GM21515 (cell line): ENCODE results near the gene SRCAP.
A peak's percentile ranks its signal among the peaks of the same experiment; 100 is the strongest.
"Not testable (repeated sequence)": the region's sequence is repeated elsewhere in the genome, so short reads cannot be mapped to it uniquely, and the experiment has no call there.

Experiments used
- ATAC-seq: cut with Tn5 transposase; IDR thresholded peaks from one replicate; pipeline ENCODE4 v1.9.1; 2021; ENCODE audit not compliant: unreplicated experiment

Gene SRCAP

DNA sequence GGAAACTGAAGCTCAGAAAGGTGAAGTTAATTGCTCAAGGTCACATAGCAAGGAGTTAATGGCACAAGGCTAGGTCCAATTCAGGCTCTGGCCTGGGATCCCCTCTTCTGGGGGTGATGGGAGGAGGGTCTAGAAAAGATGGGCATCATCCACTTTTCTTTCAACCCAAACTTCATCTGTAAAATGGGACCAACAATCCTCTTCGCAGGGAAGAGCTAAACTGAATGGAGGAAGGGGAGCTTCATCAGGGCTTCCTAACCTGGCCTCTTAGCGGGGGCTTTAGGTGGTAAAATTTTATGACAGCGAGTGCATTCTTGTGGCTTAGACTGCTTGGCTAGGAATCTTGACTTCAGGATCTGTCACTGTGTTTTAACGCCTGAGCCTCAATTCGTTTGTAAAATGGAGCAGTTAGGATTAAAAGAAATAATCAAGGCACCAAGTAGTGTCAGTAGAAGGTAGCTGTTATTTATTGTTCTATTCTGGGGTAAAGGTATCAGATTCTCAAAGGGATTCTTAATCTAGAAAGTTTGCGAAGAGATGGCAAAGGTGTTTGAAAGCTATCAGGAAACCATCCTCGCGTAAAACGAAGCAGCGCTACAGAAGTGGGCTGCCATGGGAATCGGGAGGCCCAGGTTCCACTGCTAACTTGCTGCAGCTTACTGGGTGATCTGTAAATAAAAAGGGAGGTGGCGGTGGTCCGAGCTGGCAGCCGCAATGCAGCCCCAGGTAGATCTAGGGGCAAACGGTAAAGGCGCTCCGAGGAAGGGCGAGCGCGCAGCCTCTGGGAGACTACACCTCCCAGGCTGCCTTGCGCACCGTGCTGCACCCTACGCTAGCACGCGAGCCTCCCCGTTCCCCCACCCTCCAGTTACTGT lies 1.5 kb upstream of the SRCAP start:
- ATAC-seq, result peak; percentile 85

DNA sequence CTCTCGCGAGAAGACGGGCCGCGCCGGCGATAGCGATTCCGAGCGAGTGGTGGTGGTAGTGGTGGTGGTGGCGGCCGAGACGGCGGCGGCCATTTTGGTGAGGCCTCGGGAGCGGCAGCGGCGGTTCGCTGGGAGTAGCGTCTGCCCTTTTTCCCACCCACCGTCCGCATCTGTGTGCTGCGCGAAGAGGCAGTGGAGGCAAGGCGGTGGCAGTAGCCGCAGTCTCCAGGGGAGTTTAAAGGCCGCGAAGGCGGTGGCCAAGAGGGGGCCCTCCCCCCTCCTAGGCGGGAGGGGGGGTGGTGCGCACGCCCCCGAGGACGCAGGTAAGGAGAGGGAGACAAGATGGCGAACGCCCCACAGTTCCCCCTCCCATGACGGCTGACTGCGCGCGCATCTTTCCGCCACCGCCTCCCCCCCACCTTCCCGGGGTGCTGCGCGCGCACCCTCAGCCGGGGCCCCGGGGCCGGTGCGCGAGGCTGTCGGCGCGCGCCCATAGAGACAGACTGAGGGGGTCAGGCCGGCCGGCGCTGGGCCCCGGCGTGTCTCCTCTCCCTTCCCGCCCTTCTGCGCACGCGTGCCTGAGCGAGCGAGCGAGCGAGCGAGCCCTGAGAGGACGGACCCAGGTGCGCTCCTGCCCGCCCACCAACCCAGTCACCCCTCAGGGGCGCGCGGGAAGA lies 694 bp upstream of the SRCAP start:
- peak; percentile 67 for ATAC-seq

DNA sequence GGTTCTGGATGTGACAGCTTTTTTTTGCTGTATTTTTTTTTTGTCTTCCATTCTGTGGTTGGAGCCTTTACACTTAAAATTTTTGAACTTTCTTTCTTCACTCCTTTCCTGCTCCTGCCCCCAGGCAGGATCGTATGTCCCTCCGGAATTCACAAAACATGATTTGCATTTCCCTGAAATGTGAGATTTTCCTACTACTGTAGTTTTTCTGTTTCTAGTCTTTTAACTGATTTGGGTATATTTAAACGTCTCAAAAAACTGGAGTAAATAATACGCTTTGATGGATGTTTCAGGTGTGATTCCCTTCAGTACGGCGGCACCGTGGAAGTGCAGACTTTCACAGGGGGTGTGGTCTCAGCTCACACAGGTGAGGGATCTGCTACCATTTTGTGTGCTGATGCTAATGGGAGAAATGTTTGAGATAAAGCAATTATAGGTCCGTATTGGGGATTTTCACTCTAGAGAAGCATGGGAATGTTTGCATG lies 686 bp downstream of the SRCAP start:
- ATAC-seq, result no peak

DNA sequence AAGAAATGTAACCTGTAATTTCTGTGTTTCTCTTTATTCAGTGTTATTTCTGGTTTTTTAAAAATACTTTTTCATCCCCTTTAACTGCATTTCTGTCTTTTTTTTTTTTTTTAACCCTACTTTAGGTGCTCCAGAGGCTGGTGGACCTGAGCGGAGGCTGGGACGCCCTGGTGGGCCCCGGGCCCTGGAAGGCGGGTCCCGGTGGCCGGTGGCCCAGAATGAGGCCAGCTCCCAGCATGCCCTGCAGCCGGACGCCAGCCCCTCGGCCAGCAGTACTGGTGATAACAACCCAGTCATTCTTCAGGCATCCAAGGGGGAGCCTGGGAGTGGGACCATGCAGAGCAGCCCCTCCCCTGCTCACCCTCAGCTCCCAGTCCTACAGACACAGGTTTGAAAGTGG lies 1.5 kb downstream of the SRCAP start:
- no peak for ATAC-seq

DNA sequence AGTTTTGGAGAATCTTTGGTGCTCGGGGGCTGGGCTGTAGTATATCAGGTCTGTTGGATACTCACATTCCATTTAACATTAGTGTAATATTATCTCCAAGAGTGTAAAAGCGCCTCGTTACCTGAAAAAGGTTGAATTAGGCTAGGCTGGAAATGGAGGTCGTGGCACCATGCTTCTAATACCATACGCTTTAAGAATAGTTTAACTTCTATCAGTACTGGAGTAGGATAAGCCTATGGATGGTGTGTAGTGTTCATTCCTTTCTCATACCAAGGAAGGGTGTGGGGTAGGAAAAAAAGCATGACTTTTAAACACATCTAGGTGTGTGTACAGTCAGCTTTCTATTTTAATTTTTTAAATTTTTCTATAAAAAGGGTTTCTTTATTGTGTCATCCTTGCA lies 2.0 kb downstream of the SRCAP start:
- ATAC-seq, result no peak

DNA sequence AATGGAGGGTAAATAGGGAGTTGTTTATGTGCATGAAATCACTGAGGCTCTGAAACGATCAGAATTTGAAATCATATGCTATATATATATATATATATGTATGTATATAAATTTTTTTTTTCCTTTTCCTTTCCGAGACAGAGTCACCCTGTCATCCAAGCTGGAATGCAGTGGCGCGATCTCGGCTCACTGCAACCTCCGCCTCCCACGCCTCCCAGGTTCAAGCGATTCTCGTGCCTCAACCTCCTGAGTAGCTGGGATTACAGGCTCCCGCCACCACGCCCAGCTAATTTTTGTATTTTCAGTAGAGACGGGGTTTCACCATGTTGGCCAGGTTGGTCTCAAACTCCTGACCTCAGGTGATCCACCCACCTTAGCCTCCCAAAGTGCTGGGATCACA lies 4.1 kb downstream of the SRCAP start:
- not testable (repeated sequence) for ATAC-seq

DNA sequence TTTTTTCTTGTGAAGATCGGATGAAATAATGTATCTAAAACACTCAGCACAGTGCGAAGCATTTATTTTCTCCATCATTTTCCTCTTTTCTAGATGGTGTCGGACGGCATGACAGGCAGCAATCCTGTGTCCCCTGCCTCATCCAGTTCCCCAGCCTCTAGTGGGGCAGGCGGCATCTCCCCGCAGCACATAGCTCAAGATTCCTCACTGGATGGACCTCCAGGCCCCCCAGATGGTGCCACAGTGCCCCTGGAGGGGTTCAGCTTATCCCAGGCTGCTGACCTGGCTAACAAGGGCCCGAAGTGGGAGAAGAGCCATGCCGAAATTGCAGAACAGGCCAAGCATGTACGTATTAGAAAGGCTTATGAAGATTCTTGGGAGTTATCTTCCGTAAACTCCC lies 5.0 kb downstream of the SRCAP start:
- no peak for ATAC-seq

DNA sequence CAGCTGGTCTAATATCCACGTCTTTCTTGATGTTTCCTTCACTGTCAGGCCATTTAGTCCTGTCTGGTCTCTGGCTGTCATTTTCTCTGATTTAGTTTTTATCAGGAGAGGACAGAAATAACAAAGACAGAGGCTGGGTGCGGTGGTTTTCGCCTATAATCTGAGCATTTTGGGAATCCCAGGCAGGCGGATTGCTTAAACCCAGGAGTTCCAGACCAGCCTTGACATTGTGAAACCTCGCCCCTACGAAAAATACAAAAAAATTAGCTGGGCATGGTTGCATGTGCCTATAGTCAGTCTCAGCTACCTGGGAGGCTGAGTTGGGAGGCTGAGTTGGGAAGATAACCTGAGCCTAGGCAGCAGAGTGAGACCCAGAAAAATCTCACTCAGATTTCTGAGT lies 7.1 kb downstream of the SRCAP start:
- no peak for ATAC-seq

DNA sequence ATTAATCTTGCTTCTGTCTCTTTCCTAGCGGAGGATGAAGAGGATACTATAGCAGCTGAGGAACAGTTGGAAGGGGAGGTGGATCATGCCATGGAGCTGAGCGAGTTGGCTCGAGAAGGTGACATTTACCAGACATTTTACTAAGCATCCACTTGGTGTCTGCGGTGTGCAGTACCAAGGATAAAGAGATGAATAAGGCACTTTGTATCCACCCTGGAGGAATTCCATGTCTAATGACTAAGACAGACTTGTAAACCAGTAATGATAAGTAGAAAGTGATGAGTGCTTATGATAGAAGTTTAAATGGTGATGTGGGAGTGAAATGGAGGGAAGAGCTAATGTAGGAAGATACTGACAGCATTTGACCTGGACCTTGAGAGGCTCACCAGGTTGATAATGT lies 12.0 kb downstream of the SRCAP start:
- ATAC-seq, result no peak

DNA sequence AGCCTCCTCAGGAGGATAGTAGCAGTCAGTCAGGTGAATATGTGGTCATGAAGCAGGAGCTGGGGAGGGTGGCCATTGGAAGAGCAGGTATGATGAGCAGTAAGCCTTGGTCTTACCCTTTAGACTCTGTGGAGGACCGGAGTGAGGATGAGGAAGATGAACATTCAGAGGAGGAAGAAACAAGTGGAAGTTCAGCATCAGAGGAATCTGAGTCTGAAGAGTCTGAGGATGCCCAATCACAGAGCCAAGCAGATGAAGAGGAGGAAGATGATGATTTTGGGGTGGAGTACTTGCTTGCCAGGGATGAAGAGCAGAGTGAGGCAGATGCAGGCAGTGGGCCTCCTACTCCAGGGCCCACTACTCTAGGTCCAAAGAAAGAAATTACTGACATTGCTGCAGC lies 12.7 kb downstream of the SRCAP start:
- no peak for ATAC-seq

DNA sequence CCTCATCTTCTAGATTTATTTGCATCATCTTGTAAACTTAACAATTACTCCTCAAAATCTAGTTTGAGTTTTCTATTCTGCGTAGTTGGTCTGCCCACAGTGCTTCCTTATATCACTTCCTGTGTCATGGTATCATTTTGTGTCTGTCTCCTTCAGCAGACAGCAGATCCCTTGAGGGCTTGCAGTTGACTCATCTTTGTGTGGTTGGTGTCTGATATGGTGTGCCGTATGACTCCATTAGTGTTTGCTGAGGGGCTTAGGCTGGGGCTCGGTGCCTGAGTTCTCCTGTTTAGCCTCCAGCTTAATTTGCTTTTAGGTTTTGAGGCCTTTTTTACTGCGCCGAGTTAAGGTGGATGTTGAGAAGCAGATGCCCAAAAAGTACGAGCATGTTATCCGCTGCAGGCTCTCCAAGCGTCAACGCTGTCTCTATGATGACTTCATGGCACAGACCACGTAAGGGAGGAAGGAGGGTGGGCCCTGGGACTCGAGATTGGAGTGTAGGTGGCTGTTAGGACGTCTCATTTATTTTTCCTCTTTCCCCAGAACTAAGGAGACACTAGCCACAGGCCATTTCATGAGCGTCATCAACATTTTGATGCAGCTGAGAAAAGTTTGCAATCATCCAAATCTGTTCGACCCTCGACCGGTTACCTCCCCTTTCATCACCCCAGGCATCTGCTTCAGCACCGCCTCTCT lies 16.9 kb downstream of the SRCAP start:
- ATAC-seq, result no peak

DNA sequence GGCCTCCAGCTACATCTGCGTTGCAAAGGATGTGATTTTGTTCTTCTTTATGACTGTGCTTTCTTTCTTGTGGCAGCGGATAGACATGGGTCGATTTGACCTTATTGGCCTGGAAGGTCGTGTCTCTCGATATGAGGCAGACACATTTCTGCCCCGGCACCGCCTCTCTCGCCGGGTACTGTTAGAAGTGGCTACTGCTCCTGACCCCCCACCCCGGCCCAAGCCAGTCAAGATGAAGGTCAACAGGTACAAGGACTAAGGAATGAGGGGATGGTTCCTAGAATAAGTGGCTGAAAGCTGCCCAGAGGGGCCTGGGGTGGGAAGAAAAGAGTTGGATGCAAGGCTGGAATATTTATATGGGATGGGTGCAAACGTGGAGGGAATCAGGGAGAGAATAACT lies 21.1 kb downstream of the SRCAP start:
- ATAC-seq, result no peak

DNA sequence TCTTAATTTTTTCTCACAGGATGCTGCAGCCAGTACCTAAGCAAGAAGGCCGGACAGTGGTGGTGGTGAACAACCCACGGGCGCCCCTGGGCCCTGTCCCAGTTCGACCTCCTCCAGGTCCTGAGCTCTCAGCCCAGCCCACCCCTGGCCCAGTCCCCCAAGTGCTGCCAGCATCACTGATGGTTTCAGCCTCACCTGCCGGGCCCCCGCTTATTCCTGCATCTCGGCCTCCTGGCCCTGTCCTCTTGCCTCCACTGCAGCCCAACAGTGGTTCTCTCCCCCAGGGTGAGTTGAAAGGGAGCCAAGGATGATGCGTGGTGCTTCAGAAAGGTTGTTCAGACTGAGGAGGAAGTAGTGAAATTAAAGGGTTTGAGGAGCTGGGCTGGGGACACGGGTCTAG lies 21.7 kb downstream of the SRCAP start:
- no peak for ATAC-seq

DNA sequence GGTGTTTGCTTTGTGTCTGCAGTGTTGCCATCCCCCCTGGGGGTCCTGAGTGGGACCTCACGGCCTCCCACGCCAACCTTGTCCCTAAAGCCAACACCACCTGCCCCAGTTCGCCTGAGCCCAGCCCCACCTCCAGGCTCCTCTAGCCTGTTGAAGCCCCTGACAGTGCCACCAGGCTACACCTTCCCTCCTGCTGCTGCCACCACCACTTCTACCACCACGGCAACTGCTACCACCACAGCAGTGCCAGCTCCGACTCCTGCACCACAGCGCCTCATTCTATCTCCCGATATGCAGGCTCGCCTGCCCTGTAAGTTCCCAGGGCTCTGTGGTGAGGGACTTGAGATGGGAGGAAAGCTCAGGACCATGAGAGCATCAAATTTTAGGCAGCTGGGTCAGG lies 22.2 kb downstream of the SRCAP start:
- no peak for ATAC-seq

DNA sequence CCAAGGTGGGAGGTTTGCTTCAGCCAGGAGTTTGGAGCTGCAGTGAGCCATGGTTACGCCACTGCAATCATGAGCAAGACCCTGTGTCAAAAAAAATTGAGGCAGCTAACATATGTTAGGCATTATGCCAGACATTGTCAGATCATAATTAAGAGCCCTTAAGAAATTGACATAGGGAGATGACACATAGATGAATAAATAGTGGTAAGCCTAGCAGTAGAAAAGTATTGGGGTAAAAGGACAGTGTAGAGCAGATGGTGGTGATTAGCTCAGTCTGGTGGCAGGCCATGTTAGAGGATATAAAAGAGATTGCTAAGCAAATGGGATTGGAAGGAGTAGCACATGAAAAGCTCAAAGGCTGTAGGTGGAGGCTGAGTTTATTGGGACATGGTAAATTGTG lies 22.6 kb downstream of the SRCAP start:
- no peak for ATAC-seq

DNA sequence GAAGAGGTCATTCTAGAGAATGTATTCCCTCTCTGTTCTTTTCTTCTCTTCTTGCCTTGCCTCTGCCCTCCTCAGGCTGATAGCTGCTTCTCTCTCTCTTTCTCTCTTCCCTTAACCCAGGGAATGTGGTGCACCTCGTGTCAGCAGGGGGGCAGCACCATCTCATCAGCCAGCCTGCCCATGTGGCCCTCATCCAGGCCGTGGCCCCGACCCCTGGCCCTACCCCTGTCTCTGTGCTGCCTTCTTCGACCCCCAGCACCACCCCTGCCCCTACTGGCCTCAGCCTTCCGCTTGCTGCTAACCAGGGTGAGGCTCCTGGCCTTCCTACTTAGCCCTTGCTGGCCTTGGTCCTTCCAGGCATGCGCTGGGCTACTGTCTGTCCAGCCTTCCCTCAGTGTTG lies 23.5 kb downstream of the SRCAP start:
- ATAC-seq, result no peak

DNA sequence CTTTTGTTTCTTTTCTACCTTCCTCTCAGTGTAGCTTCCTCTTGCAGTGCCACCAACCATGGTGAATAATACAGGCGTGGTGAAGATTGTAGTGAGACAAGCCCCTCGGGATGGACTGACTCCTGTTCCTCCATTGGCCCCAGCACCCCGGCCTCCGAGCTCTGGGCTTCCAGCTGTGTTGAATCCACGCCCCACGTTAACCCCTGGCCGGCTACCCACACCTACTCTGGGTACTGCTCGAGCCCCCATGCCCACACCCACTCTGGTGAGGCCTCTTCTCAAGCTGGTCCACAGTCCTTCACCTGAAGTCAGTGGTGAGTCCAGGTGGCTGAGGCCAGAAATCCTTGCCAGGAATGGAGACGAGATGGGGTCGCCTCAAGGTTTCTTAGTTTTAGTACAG lies 23.9 kb downstream of the SRCAP start:
- no peak for ATAC-seq

DNA sequence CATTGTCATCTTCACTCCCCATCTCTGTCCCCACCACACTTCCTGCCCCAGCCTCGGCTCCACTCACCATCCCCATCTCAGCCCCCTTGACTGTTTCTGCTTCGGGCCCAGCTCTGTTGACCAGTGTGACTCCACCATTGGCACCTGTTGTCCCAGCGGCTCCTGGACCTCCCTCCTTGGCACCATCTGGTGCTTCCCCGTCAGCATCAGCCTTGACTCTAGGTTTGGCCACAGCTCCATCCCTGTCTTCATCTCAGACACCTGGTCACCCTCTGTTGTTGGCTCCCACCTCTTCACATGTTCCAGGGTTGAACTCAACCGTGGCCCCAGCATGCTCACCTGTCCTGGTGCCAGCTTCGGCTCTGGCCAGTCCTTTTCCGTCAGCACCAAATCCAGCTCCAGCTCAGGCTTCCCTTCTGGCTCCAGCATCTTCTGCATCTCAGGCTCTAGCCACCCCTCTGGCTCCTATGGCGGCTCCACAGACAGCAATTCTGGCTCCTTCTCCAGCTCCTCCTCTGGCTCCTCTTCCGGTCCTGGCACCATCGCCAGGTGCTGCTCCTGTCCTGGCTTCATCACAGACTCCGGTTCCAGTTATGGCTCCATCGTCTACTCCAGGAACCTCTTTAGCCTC lies 24.9 kb downstream of the SRCAP start:
- no peak for ATAC-seq

DNA sequence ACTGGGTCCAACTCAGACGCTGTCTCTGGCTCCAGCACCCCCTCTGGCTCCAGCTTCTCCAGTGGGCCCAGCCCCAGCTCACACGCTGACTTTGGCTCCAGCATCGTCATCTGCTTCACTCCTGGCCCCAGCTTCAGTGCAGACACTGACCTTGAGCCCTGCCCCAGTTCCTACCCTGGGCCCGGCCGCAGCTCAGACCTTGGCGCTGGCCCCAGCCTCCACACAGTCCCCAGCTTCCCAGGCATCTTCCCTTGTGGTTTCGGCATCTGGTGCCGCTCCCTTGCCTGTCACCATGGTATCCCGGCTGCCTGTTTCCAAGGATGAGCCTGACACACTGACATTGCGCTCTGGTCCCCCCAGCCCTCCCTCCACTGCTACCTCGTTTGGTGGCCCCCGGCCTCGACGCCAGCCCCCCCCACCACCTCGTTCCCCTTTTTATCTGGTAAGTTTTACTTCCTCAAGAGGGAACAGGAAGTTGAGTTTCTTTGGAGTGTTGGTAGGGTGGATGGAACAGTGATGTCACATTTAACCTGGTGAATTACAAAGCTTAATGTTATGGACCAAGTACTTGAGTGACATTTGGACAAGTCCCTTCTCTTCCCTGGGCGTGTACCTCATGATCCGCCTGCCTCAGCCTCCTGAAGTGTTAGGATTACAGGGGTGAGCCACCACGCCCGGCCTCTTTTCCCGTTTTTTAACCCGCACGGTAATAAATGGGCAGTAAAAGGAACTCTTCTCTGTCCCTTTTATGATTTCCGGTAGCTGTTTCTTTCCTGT lies 25.9 kb downstream of the SRCAP start:
- no peak for ATAC-seq

DNA sequence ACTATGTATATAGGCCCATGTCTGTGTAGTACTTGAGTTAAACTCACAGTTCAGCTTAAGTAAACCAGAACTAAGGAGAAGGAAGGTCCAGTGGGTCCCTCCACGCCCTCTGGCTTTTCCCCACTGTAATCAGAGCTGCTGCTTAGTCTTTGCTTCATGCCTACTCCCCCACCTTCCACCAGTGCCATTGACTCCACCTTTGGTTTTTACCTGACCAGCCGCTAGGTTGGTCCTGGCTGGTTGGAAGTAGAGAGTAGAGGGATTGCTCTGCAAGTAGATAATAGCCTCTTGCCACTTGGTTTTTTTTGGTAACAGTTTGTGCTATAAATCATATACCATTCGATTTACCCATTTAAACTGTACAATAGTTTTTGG lies 26.4 kb downstream of the SRCAP start:
- no peak for ATAC-seq

DNA sequence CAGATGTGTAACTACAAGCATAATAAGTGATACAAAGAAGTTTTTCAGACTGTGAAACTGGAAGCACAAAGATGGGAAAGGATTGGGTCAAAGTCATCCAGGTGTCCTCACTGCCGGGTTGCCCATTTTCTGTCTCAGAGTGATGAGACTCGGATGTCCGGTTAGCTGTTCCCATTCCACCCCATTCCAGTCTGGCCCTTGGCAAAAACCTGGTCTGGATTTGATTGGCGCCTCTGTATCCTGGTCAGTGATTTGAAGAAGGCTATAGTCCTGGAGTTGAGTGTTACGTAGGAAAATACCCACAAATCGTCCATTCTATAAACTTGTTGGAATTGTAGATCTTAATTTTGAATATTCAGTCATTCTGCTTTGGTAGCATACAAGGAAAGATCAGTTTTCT lies 29.4 kb downstream of the SRCAP start:
- no peak for ATAC-seq
